ENCODE data around the gene KRTAP4-2.

KRTAP4-2 gene

GRCh38 chr17:41133880-41134735 lies 43.9 kb downstream of the KRTAP4-2 start:
- in situ Hi-C loops (cut with HindIII; ENCODE audit: low sequenced_read_pairs): no loop called here
- no peak for TF ChIP-seq CTCF (IDR thresholded peaks at IDR 0.05; ENCODE audit: low read depth, low read length, missing control alignments)
- DNase-seq (ENCODE audit: low read depth): no peak
- no peak overlapping the region for H3K4me3 ChIP-seq (ENCODE audit: low read depth, low read length)

- in situ Hi-C loops (cut with HindIII; ENCODE audit: low sequenced_read_pairs): no loop called here
- TF ChIP-seq CTCF (IDR thresholded peaks at IDR 0.05; ENCODE audit: low read depth, low read length, missing control alignments): no peak
- H3K4me3 ChIP-seq (ENCODE audit: low read depth, low read length): no peak overlapping the region
- DNase-seq (ENCODE audit: low read depth): no peak
These were observed 46.0 kb downstream of the KRTAP4-2 start for GRCh38 chr17:41131979-41132378.

All from astrocyte of the cerebellum (primary cell).